Naive thymus-derived CD4-positive, alpha-beta T cell (primary cell): Measurements from ENCODE around the gene CCNC. TPM values are rescaled to one million over a fixed set of nuclear protein-coding genes. Genes with fewer than 3 reads are reported as not detected.
A peak's percentile ranks its signal among the peaks of the same experiment; 100 is the strongest.

Experiments
- ATAC-seq: fragments of 150-1000 bp; cut with Tn5 transposase; 2 replicates; pipeline ENCODE4 v1.10.0; 2021; ENCODE audit warnings: mild to moderate bottlenecking, moderate library complexity
- CTCF ChIA-PET: fragments of 350-600 bp; sonication (Branson Sonifier 250); formaldehyde crosslinking; loops from one replicate; lab custom pipeline; 2021; ENCODE audit warnings: antibody characterized with exemption; lab: Charles Lee
- POLR2A ChIA-PET: fragments of 350-600 bp; sonication (Branson Sonifier 250); formaldehyde crosslinking; loops from one replicate; lab custom pipeline; 2021; ENCODE audit warnings: antibody characterized with exemption, inconsistent platforms; lab: Charles Lee
- DNase-seq, 9 donors: peaks; one replicate each; pipeline versions ENCODE4 v3.0.0 to v3.0.0-alpha.2; 2020 to 2022; ENCODE audit warnings: mixed read lengths in 1 of 9
- H3K27ac ChIP-seq: one replicate; pipeline ENCODE4 v1.7.0; 2013; ENCODE audit warnings: mild to moderate bottlenecking, low read depth, low read length, moderate library complexity
- H3K27me3 ChIP-seq, 2 donors: one replicate each; pipeline ENCODE4 v1.7.0; 2013; ENCODE audit warnings: low read length in 2 of 2, mild to moderate bottlenecking in 2 of 2, moderate library complexity in 2 of 2; ENCODE audit not compliant: control insufficient read depth in 2 of 2, insufficient read depth in 2 of 2
- H3K36me3 ChIP-seq, 3 experiments: 1 replicate in 2 of 3; 2 replicates in 1 of 3; pipeline ENCODE4 v1.7.0; 2013; ENCODE audit warnings: low read length in 3 of 3, mild to moderate bottlenecking in 3 of 3, moderate library complexity in 1 of 3; ENCODE audit not compliant: insufficient read depth in 3 of 3, control insufficient read depth in 2 of 3
- H3K4me1 ChIP-seq, 2 donors: one replicate each; pipeline ENCODE4 v1.7.0; 2013; ENCODE audit warnings: low read length in 2 of 2, mild to moderate bottlenecking in 2 of 2, moderate library complexity in 1 of 2; ENCODE audit not compliant: control insufficient read depth in 2 of 2, insufficient read depth in 2 of 2
- H3K4me3 ChIP-seq: 2 replicates; pipeline ENCODE4 v1.7.0; 2013; ENCODE audit warnings: mild to moderate bottlenecking, low read length
- H3K9me3 ChIP-seq, 3 experiments: 1 replicate in 2 of 3; 2 replicates in 1 of 3; pipeline ENCODE4 v1.7.0; 2013; ENCODE audit warnings: low read length in 3 of 3; ENCODE audit not compliant: control insufficient read depth in 2 of 3
- H3K27ac Mint-ChIP-seq, 9 donors: one replicate each; pipeline ENCODE4 v1.8.0; 2020 to 2022; ENCODE audit warnings: mixed read lengths in 9 of 9, mild to moderate bottlenecking in 8 of 9, moderate library complexity in 5 of 9, inconsistent platforms in 2 of 9
- H3K27me3 Mint-ChIP-seq, 5 donors: one replicate each; pipeline ENCODE4 v1.8.0; 2021 to 2022; ENCODE audit warnings: mixed read lengths in 5 of 5, mild to moderate bottlenecking in 1 of 5
- H3K36me3 Mint-ChIP-seq, 5 donors: one replicate each; pipeline ENCODE4 v1.8.0; 2020 to 2022; ENCODE audit warnings: mixed read lengths in 5 of 5, mild to moderate bottlenecking in 3 of 5, inconsistent platforms in 1 of 5
- H3K4me1 Mint-ChIP-seq, 7 donors: one replicate each; pipeline ENCODE4 v1.8.0; 2020 to 2022; ENCODE audit warnings: mixed read lengths in 7 of 7, mild to moderate bottlenecking in 3 of 7, inconsistent platforms in 1 of 7
- H3K4me3 Mint-ChIP-seq, 10 donors: one replicate each; pipeline ENCODE4 v1.8.0; 2020 to 2022; ENCODE audit warnings: mild to moderate bottlenecking in 10 of 10, mixed read lengths in 10 of 10, moderate library complexity in 6 of 10, inconsistent platforms in 2 of 10
- H3K9me3 Mint-ChIP-seq, 11 donors: one replicate each; pipeline ENCODE4 v1.8.0; 2020 to 2022; ENCODE audit warnings: mixed read lengths in 11 of 11, mild to moderate bottlenecking in 4 of 11, inconsistent platforms in 1 of 11, moderate library complexity in 1 of 11
- intact Hi-C, 2 donors: fragments of 100-400 bp; cut with micrococcal nuclease; formaldehyde crosslinking; loops; one replicate each; pipeline ENCODE4 v1.15.1; 2023
- polyA plus RNA-seq, 2 donors: library from polyadenylated mRNA; unstranded; fragments of 300-500 nt; fragmentation: Illumina TruSeq; gene quantifications; one replicate each; pipeline ENCODE4 v1.2.3, GENCODE V29; 2021
- total RNA-seq, 6 experiments: library from RNA in 5 of 6; stranded (reverse) in 5 of 6; gene quantifications; 1 replicate in 5 of 6; 2 replicates in 1 of 6; pipeline ENCODE4 v1.2.3 and lab custom pipeline; 2021 to 2026

Gene CCNC
- total and polyA plus RNA-seq, 7 experiments from 2014 or later = 31.4 to 45.4 (median 37.3) TPM

GRCh38 chr6:99530627-99531026 lies 37.8 kb downstream of the CCNC start:
- H3K4me1 ChIP-seq = no peaks in the 10 kb centered on the region
- Mint-ChIP-seq H3K27me3 (no peaks in the 10 kb centered on the region), H3K4me3 (no peak overlapping the region), H3K36me3 (peaks cover 0 to 10% (median 0%) of the 10 kb centered on the region in 5 donors), H3K9me3 (no peaks in the 10 kb centered on the region), H3K27ac (no peak overlapping the region), H3K4me1 (no peaks in the 10 kb centered on the region)
- CTCF ChIA-PET = interaction anchor here (0.6 kb wide), 1 partner anchor 66 kb away, joined by 4 read pairs; no protein-coding TSS in a partner anchor
- intact Hi-C loops = no loop called here
- peaks cover 0 to 7% (median 0%) of the 10 kb centered on the region in 3 experiments for H3K36me3 ChIP-seq
- no peaks in the 10 kb centered on the region for H3K9me3 ChIP-seq
- ATAC-seq (no peak), DNase-seq (no peak)
- H3K27ac ChIP-seq = no peak overlapping the region
- no peak overlapping the region for H3K4me3 ChIP-seq
- POLR2A ChIA-PET = no interaction called here
- H3K27me3 ChIP-seq = no peaks in the 10 kb centered on the region

- CTCF ChIA-PET = interaction anchor here (1.3 kb wide), 1 partner anchor 11 kb away, joined by 4 read pairs; no protein-coding TSS in a partner anchor
- intact Hi-C loops = loop anchor here (5.0 kb wide), 2 partner anchors 90 to 575 kb away; partner anchors contain the start of gene FBXL4 (in 1 of the 2)
- peak overlapping the region in 3 of 10 donors; percentile 39 to 96 (median 41) for H3K4me3 Mint-ChIP-seq
- peaks cover 0 to 9% (median 0%) of the 10 kb centered on the region in 5 donors for H3K27me3 Mint-ChIP-seq
- no peaks in the 10 kb centered on the region for H3K36me3 Mint-ChIP-seq
- Histone ChIP-seq H3K27ac (no peak overlapping the region), H3K9me3 (no peaks in the 10 kb centered on the region), H3K36me3 (no peaks in the 10 kb centered on the region), H3K27me3 (no peaks in the 10 kb centered on the region), H3K4me1 (peaks cover 0 to 11% of the 10 kb centered on the region in 2 donors), H3K4me3 (no peak overlapping the region)
- ATAC-seq = no peak
- no peak for DNase-seq
- POLR2A ChIA-PET = interaction anchor here (1.3 kb wide), 1 partner anchor 45 kb away, joined by 5 read pairs; no protein-coding TSS in a partner anchor
- peaks cover 8 to 22% (median 16%) of the 10 kb centered on the region in 7 donors for H3K4me1 Mint-ChIP-seq
- no peak overlapping the region for H3K27ac Mint-ChIP-seq
- H3K9me3 Mint-ChIP-seq = peaks cover 0 to 1% (median 0%) of the 10 kb centered on the region in 11 donors
Measured at GRCh38 chr6:99522531-99522930, 45.9 kb downstream of the CCNC start.

GRCh38 chr6:99521633-99522151 lies 46.8 kb downstream of the CCNC start:
- Histone ChIP-seq H3K4me1 (peaks cover 0 to 11% of the 10 kb centered on the region in 2 donors), H3K27me3 (no peaks in the 10 kb centered on the region), H3K27ac (peak overlapping the region; percentile 60), H3K36me3 (no peaks in the 10 kb centered on the region), H3K4me3 (peak overlapping the region; percentile 73), H3K9me3 (no peaks in the 10 kb centered on the region)
- Mint-ChIP-seq H3K4me3 (peak overlapping the region; percentile 87 to 99 (median 92)), H3K27ac (peak overlapping the region; percentile 38 to 97 (median 90)), H3K9me3 (peaks cover 0 to 1% (median 0%) of the 10 kb centered on the region in 11 donors), H3K36me3 (no peaks in the 10 kb centered on the region), H3K4me1 (peaks cover 8 to 22% (median 16%) of the 10 kb centered on the region in 7 donors), H3K27me3 (peaks cover 0 to 9% (median 0%) of the 10 kb centered on the region in 5 donors)
- intact Hi-C loops = loop anchor here (1.0 to 5.0 kb wide), 5 partner anchors 8 to 574 kb away; partner anchors contain the start of genes CCNC (in 2 of the 2), FBXL4 (in 1 of the 2) and PNISR (in 1 of the 2)
- DNase-seq (no peak), ATAC-seq (no peak)
- POLR2A ChIA-PET = interaction anchor here (0.7 to 1.3 kb wide), 4 partner anchors 16 to 272 kb away, joined by 3 to 5 read pairs (median 4); no protein-coding TSS in a partner anchor
- CTCF ChIA-PET = interaction anchor here (1.2 to 1.3 kb wide), 2 partner anchors 10 to 46 kb away, joined by 3 to 4 read pairs; partner anchors contain the start of gene CCNC

- ATAC-seq (peak; percentile 92), DNase-seq (peak; percentile 43 to 79 (median 62))
- H3K36me3 ChIP-seq = no peaks in the 10 kb centered on the region
- intact Hi-C loops = loop anchor here (1.0 to 5.0 kb wide), 5 partner anchors 8 to 574 kb away; partner anchors contain the start of genes CCNC (in 2 of the 2), FBXL4 (in 1 of the 2) and PNISR (in 1 of the 2)
- Mint-ChIP-seq H3K27me3 (peaks cover 0 to 15% (median 0%) of the 10 kb centered on the region in 5 donors), H3K36me3 (no peaks in the 10 kb centered on the region), H3K4me1 (peaks cover 12 to 26% (median 17%) of the 10 kb centered on the region in 7 donors), H3K27ac (peak overlapping the region; percentile 38 to 97 (median 90)), H3K9me3 (peaks cover 0 to 1% (median 0%) of the 10 kb centered on the region in 11 donors), H3K4me3 (peak overlapping the region; percentile 87 to 99 (median 92))
- peaks cover 4 to 11% of the 10 kb centered on the region in 2 donors for H3K4me1 ChIP-seq
- peak overlapping the region; percentile 60 for H3K27ac ChIP-seq
- H3K4me3 ChIP-seq = peak overlapping the region; percentile 73
- ChIA-PET POLR2A (interaction anchor here (1.0 to 1.7 kb wide), 6 partner anchors 9 to 95 kb away, joined by 3 to 7 read pairs (median 4); partner anchors contain the start of gene CCNC), CTCF (interaction anchor here (1.1 to 1.2 kb wide), 2 partner anchors 14 to 47 kb away, joined by 3 read pairs; partner anchors contain the start of gene CCNC)
- H3K27me3 ChIP-seq = no peaks in the 10 kb centered on the region
- H3K9me3 ChIP-seq = no peaks in the 10 kb centered on the region
Measured at GRCh38 chr6:99520855-99521632, 47.4 kb downstream of the CCNC start.

- Mint-ChIP-seq H3K4me1 (peaks cover 12 to 30% (median 23%) of the 10 kb centered on the region in 7 donors), H3K9me3 (peaks cover 0 to 1% (median 0%) of the 10 kb centered on the region in 11 donors), H3K27me3 (peaks cover 0 to 16% (median 0%) of the 10 kb centered on the region in 5 donors), H3K27ac (no peak overlapping the region), H3K4me3 (no peak overlapping the region), H3K36me3 (no peaks in the 10 kb centered on the region)
- intact Hi-C loops = loop anchor here in 1 of 2 donors (10.0 kb wide), 1 partner anchor 575 kb away; the partner anchor contains the start of gene FBXL4
- DNase-seq (no peak), ATAC-seq (no peak)
- Histone ChIP-seq H3K36me3 (peaks cover 0 to 4% (median 0%) of the 10 kb centered on the region in 3 experiments), H3K27ac (no peak overlapping the region), H3K27me3 (no peaks in the 10 kb centered on the region), H3K4me3 (no peak overlapping the region), H3K9me3 (no peaks in the 10 kb centered on the region), H3K4me1 (peaks cover 11% of the 10 kb centered on the region in 2 donors)
- POLR2A ChIA-PET = interaction anchor here (0.6 to 1.7 kb wide), 4 partner anchors 19 to 227 kb away, joined by 3 to 7 read pairs (median 3); partner anchors contain the start of gene CCNC
- CTCF ChIA-PET = no interaction called here
Measured at GRCh38 chr6:99519446-99519845, 49.0 kb downstream of the CCNC start.
